OCI-LY3 (cell line): ENCODE measurements around the gene UBA1.

Experiments
- EZH2phosphoT487 ChIP-seq: fragments of 200-600 bp; shearing (Covaris generic); IDR thresholded peaks from 2 replicates; pipeline ENCODE4 v1.6.1; 2018; ENCODE audit warnings: antibody characterized with exemption, mixed run types, low read depth
- TF ChIP-seq, protein P1 (sequence below): fragments of 200-600, 300-600 bp; sonication (generic); IDR thresholded peaks from 2 replicates; pipeline ENCODE4 v1.5.1; 2014; ENCODE audit warnings: antibody characterized with exemption, low read length, low read depth

DNA sequence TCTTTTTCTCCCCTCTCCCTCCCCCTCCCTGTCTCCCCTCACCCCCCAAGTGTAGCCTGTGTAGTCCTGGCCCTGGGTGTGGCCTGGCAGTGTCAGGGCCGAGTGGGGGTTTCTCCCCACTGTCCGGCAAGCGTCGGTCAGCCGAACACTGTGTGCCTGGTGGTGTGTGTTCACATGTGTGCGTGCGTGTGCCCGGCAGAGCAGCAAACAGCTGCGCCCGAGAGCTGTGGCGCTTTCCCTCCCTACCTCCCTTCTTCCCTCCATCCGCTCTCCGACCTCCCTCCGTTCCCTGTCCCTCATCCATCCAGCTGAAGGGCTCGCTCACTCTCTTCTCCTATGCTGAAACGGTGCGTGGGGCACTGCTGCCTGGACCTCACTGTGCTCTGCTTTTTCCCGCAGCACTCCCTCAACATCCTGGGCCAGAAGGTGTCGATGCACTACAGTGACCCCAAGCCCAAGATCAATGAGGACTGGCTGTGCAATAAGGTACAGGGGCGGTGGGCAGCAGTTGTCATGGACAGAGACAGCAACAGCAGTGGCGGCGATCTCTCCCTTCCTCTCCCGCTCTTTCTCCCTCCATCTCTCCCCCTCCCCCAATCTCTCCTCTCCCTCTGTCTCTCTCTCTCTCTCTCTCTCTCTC is 17.4 kb upstream of the UBA1 start:
- TF ChIP-seq, protein P1, sequence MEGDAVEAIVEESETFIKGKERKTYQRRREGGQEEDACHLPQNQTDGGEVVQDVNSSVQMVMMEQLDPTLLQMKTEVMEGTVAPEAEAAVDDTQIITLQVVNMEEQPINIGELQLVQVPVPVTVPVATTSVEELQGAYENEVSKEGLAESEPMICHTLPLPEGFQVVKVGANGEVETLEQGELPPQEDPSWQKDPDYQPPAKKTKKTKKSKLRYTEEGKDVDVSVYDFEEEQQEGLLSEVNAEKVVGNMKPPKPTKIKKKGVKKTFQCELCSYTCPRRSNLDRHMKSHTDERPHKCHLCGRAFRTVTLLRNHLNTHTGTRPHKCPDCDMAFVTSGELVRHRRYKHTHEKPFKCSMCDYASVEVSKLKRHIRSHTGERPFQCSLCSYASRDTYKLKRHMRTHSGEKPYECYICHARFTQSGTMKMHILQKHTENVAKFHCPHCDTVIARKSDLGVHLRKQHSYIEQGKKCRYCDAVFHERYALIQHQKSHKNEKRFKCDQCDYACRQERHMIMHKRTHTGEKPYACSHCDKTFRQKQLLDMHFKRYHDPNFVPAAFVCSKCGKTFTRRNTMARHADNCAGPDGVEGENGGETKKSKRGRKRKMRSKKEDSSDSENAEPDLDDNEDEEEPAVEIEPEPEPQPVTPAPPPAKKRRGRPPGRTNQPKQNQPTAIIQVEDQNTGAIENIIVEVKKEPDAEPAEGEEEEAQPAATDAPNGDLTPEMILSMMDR: no peak
- TF ChIP-seq EZH2phosphoT487: no peak
